GM21737 (cell line): ENCODE data around the gene BAIAP2.
"Not testable (repeated sequence)": the region's sequence is repeated elsewhere in the genome, so short reads cannot be mapped to it uniquely, and the experiment has no call there.

ENCODE experiments used
- ATAC-seq: cut with Tn5 transposase; IDR thresholded peaks from one replicate; pipeline ENCODE4 v1.9.1; 2021; ENCODE audit warnings: mild to moderate bottlenecking, moderate library complexity; ENCODE audit not compliant: unreplicated experiment

BAIAP2 gene

GRCh38 chr17:81021531-81022343 lies 13.2 kb upstream of the BAIAP2 start:
- no peak for ATAC-seq

DNA sequence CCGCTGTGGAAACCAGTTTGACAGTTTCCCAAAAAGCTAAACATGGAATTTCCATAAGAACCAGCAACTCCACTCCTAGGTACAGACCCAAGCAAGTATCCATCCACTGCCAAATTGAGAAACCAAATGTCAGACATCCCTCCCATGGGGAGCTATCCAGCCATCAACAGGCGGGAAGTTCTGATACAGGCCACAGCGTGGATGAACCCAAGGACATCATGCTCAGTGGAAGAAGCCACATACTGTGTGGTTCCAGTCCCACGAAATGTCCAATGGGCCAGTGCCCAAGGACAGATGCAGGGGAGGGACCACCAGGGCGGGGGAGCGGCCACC lies 12.6 kb upstream of the BAIAP2 start:
- no peak for ATAC-seq

DNA sequence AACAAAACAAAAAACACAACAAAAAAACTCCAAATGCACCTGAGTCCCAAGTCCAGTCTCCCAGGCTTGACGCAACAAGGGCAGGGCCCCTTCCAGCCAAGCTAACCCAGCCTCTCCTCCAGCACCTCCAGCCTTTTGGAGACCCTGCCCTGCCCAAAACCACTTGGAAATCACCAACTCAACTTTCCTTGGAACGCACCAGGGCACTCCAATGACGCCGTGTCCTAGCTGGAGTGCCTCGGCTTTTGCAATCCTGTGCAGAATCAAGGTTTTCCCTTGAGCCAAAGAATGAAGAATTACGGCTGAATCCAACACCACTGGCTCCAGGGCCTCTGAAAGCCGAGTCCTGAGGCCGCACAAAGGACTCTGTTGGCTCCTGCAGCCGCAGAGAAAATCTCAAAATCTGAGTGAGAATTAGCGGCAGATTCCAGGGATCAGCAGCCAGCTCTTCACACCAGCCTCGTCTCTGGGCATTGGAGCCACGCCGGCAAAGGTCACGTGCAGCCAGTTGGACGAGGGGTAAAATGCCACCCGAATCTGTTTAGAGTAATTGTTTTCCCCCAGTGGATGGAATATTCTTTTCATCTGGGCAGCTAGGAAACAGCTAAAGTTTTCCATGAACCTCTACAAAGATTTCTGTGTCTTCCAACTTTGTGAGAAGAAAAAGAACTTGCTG lies 9.7 kb upstream of the BAIAP2 start:
- no peak for ATAC-seq

- no peak for ATAC-seq
Observed at GRCh38 chr17:81025741-81026129, 9.2 kb upstream of the BAIAP2 start.

GRCh38 chr17:81026266-81027036 lies 8.5 kb upstream of the BAIAP2 start:
- no peak for ATAC-seq

- no peak for ATAC-seq
Observed at GRCh38 chr17:81027038-81027437, 7.9 kb upstream of the BAIAP2 start.

DNA sequence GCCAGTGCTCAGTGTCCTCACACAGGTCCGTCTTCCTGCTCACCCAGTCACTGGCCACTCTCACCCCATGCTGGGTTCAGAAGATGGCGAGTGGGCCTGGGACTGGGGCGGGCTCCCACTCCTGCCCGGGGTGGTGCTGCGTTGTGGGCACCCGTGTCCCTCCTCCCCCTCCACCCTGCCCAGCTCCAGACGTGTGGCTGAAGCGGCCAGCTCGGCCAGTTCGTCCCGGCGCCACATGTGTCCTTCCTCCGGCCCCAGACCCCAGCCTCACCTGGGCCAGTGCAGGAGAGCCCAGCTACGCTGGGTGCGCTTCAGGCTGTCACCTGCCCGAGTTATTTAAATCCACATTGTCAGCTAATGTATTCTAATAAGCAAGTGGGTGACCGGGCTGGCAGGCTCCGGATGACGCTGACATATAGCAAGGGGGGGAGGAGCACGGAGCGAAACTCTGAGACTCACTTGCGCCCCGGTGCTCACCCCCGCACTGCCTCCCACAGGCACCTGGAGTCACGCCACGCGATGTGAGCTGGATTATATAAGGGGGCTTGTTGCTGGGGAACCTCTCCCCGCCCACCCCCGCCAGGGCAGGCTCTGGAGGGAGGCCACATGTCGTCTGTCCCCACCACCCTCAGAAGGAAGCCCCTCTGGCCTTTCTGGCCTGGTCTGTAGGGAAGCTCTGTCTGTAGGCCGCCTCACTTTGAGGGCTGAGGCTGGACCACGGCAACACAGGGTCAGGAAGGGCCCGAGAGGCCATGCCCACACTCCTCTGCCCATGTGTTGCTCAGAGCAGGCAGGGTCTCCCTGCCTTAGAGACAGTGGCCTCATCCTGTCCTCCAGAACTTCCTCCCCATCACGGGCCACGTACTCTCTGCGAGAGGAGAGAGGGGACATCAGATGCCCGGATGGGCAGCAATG lies 7.1 kb upstream of the BAIAP2 start:
- ATAC-seq, result no peak

DNA sequence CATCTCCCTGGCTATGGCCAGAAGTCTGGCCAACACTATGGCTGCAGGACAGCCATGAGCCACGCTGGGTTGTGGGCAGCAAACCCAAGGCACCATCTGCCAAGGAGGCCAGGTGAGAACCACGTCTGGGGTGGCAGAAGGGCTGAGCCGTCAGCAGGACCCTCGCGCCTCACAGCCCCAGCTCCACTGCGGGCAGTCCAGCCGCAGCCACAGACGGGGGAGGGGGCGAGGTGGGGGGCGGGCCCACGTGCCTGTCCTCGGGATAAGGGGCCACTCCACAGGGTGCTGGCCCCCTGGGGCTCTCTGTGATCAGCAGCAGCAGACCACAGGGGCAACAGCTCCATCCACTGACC lies 6.5 kb upstream of the BAIAP2 start:
- no peak for ATAC-seq

DNA sequence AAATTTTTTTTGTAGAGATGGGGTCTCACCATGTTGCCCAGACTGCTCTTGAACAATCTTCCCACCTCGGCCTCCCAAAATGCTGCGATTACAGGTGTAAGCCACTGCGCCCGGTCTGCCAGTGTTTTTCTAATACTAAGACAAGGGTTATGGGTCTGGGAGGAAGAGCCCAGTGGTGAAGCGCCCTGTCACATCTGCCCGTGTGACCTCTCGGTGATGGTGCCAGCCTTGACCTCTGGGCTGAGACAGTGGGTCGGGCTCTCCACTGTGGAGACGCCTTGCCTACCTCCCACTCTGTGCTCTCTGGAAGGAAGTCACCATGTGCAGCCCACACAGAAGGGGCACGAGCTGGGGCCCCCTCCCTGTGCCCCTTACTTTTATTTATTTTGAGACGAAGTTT lies 5.1 kb upstream of the BAIAP2 start:
- ATAC-seq, result no peak

DNA sequence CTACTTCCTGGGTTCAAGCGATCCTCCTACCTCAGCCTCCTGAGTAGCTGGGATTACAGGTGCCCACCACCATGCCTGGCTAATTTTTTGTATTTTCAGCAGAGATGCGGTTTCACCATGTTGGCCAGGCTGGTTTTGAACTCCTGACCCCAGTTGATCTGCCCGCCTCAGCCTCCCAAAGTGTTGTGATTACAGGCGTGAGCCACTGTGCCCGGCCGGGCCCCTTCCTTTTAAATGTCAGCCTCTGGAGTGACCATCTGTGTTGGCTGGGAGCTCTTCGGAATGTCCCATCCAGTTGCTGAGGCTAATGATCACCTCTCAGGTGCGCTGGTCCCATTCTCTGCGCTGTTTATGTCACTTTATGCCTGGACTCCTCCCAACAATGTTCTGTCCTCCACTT lies 4.6 kb upstream of the BAIAP2 start:
- ATAC-seq, result not testable (repeated sequence)

DNA sequence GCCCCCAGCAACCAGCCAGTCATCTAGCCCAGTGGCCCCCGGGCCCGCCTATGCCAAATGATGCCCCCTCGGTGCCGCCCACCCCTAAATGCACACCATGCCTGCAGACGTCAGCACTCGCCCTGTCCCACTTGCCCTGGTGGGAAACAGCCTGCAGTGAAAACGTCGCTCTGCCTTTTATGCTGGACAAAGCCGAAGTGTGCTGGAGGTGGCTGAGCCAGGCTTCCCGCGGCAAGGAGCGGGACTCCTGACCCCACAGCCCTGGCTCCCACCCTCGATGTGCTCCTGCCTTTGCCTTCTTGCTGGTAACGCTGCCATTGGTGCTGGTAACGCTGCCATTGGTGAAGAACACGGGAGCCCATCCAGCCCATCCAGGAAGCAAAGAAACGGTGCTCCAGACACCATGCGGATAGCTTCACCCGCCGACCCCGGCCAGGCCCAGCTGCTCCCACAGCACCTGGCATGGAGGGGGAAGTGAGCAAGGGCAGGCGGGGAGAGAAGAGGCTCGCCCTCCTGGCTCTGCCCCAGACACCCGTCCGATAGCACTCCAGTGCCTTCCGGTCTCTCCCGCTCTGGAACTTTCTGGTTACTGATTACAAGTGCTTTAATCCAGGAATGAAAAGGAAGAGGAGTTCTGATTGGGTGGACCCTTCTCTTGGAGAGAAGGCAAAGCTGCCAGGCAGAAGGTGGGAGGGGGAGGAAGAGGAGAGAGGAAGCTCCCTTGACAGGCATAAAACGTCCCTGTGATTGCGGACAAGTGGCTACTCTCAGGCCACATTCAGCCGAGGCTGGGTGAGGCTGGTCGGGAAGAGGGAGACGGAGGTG lies 4.0 kb upstream of the BAIAP2 start:
- no peak for ATAC-seq

GRCh38 chr17:81031566-81032550 lies 3.1 kb upstream of the BAIAP2 start:
- no peak for ATAC-seq

DNA sequence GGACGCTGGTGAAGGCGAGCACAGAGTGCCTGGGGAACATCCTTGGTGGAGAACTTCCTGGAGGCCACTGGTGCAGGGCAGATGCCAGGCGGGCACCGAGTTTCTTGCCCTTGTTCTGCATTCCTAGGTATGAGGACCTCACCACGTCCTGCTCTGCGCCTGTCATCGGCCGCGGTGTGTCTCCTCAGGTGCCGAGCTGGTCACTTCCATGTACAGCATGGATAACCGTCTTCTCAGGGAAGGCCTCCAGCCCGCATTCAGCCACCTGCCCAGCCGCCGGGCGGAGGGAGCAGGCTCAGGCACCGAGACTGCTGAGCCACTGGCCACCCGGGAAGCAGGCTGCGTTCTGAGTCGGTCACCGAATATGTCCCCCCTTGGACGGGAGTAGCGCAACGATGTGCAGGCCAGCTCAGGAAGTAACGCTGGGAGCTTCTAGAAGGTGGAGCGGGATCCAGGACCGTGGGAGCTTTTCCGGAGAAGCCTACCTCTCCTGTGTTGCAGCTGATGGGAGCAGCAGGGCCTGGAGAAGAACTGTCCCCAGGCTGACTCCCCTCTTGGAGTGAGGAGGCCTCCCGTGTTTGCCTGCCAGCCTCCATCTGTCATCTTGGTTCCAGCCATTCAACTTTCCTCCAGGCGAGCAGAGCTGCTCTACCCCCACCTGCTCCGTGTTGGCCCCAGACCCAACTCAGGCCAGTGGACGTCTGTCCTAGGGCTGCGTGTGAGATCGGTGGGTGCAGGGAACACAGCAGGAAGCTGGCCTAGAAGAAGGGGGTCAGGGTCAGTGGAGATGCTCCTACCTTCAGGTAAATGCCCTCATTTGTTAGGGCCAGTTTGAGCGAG lies 2.1 kb upstream of the BAIAP2 start:
- no peak for ATAC-seq

- no peak for ATAC-seq
Observed at GRCh38 chr17:81033535-81034167, 1.3 kb upstream of the BAIAP2 start.

- ATAC-seq, result peak; percentile 2
Observed at GRCh38 chr17:81034168-81034777, 678 bp upstream of the BAIAP2 start.

- ATAC-seq, result no peak
Observed at GRCh38 chr17:81035521-81036196, 708 bp downstream of the BAIAP2 start.
